K562 (cell line): ENCODE data around the gene STPG4. TPM values are rescaled to one million over a fixed set of nuclear protein-coding genes. Genes with fewer than 3 reads are reported as not detected.

ENCODE experiments used
- ATAC-seq: fragments of 200-7000 bp; cut with Tn5 transposase; 3 replicates; pipeline ENCODE4 v1.9.1; 2020; ENCODE audit warnings: moderate library complexity
- BruUV-seq: library from RNA; stranded (reverse); fragments of 400-500 nt; replicated peaks from 2 replicates; lab custom pipeline; 2021; lab: Mats Ljungman, UMichigan
- CTCF ChIA-PET: fragments of 300-600 bp; formaldehyde crosslinking; extraction: SDS; loops from one replicate; lab custom pipeline; 2021; ENCODE audit warnings: low intra/inter-chr PET ratio; lab: Yijun Ruan, JAX
- POLR2A ChIA-PET: fragments of 300-600, 350-650 bp; sonication (Branson Sonifier 250); formaldehyde crosslinking; extraction: SDS; loops from one replicate; lab custom pipeline; 2021; ENCODE audit warnings: antibody characterized with exemption, inconsistent platforms; lab: Yijun Ruan, JAX
- DNase-seq, 4 experiments: peaks; one replicate each; pipeline versions ENCODE4 v3.0.0 to v3.0.0-alpha.2; 2011 to 2018; ENCODE audit warnings: low spot score in 3 of 4, mixed read lengths in 3 of 4; ENCODE audit errors: extremely low read depth in 1 of 4
- FAIRE-seq: peaks from 2 replicates; lab custom pipeline; 2011; peaks lifted over from hg19 to GRCh38; lab: Jason Lieb, UNC
- H2AFZ ChIP-seq: 2 replicates; pipeline ENCODE4 v1.6.0; 2011; ENCODE audit warnings: low read depth, low read length, control low read depth, inconsistent platforms
- H3K27ac ChIP-seq: fragments of 200-600 bp; 3 replicates; pipeline ENCODE4 v1.8.0; 2011; ENCODE audit warnings: low read depth, mild to moderate bottlenecking, control low read depth, inconsistent platforms, low read length, moderate library complexity, mixed read lengths; ENCODE audit errors: extremely low read depth
- H3K27me3 ChIP-seq, 2 experiments: fragments of 300-600 bp in 1 of 2; 2 replicates in 1 of 2; 3 replicates in 1 of 2; pipeline versions ENCODE4 v1.6.0 to v1.8.0; 2011; ENCODE audit warnings: inconsistent platforms in 2 of 2, low read length in 2 of 2, mild to moderate bottlenecking in 1 of 2, mixed read lengths in 1 of 2, moderate library complexity in 1 of 2; ENCODE audit not compliant: control insufficient read depth in 2 of 2, insufficient read depth in 2 of 2
- H3K36me3 ChIP-seq: fragments of 300-600 bp; 3 replicates; pipeline ENCODE4 v1.8.0; 2011; ENCODE audit warnings: mild to moderate bottlenecking, low read length, inconsistent platforms; ENCODE audit not compliant: control insufficient read depth, insufficient read depth
- H3K4me1 ChIP-seq, 2 experiments: fragments of 200-600 bp in 1 of 2; replicated peaks in 1 of 2; 2 replicates in 1 of 2; 3 replicates in 1 of 2; pipeline versions ENCODE4 v1.5.1 to v1.8.0; 2011; ENCODE audit warnings: inconsistent platforms in 2 of 2, low read length in 2 of 2, mild to moderate bottlenecking in 1 of 2, mixed read lengths in 1 of 2, moderate library complexity in 1 of 2; ENCODE audit not compliant: control insufficient read depth in 2 of 2, insufficient read depth in 2 of 2
- H3K4me2 ChIP-seq: 2 replicates; pipeline ENCODE4 v1.6.1; 2011; ENCODE audit warnings: low read length, control low read depth, inconsistent platforms, mixed read lengths; ENCODE audit not compliant: insufficient read depth
- H3K4me3 ChIP-seq: fragments of 200-600 bp; sonication (generic), shearing (Covaris generic); 2 replicates; pipeline ENCODE4 v1.5.1; 2016; ENCODE audit warnings: control low read depth, inconsistent platforms
- H3K79me2 ChIP-seq: fragments of 200-600 bp; 3 replicates; pipeline ENCODE4 v1.8.0; 2011; ENCODE audit warnings: low read length, inconsistent platforms; ENCODE audit not compliant: control insufficient read depth, insufficient read depth
- H3K9ac ChIP-seq, 2 experiments: 2 replicates each; pipeline versions ENCODE4 v1.6.0 to v1.6.1; 2011; ENCODE audit warnings: low read depth in 2 of 2, low read length in 2 of 2, control low read depth in 1 of 2, inconsistent platforms in 1 of 2, mild to moderate bottlenecking in 1 of 2, mixed read lengths in 1 of 2; ENCODE audit not compliant: insufficient read depth in 1 of 2
- H3K9me1 ChIP-seq: one replicate; pipeline ENCODE4 v1.6.0; 2011; ENCODE audit warnings: inconsistent platforms, mild to moderate bottlenecking, low read length, moderate library complexity; ENCODE audit not compliant: control insufficient read depth, insufficient read depth
- H3K9me3 ChIP-seq: replicated peaks from 2 replicates; pipeline ENCODE4 v1.5.1; 2011; ENCODE audit warnings: low read depth, low read length, inconsistent platforms; ENCODE audit not compliant: control insufficient read depth, insufficient read depth
- H4K20me1 ChIP-seq: replicated peaks from 2 replicates; pipeline ENCODE4 v1.6.1; 2011; ENCODE audit warnings: low read length, inconsistent platforms, mixed read lengths; ENCODE audit not compliant: control insufficient read depth, insufficient read depth
- ADNP ChIP-seq: fragments of 200-800 bp; sonication (Bioruptor generic); IDR thresholded peaks from 2 replicates; pipeline ENCODE4 v1.6.1; 2016; ENCODE audit warnings: missing genetic modification characterization, missing compliant biosample characterization
- CBFB ChIP-seq: sonication (generic); formaldehyde crosslinking; IDR thresholded peaks from 2 replicates; pipeline ENCODE4 v1.4.0; 2020; ENCODE audit warnings: mild to moderate bottlenecking, missing genetic modification reagents
- GTF3C2 ChIP-seq: IDR thresholded peaks from 3 replicates; pipeline ENCODE4 v1.6.1; 2011; ENCODE audit warnings: borderline replicate concordance, mild to moderate bottlenecking, moderate library complexity; ENCODE audit not compliant: insufficient read length; ENCODE audit errors: extremely low read depth
- LCOR ChIP-seq: sonication (generic); formaldehyde crosslinking; IDR thresholded peaks from 2 replicates; pipeline ENCODE4 v1.8.0; 2022; ENCODE audit warnings: mild to moderate bottlenecking, missing genetic modification reagents
- NFE2 ChIP-seq: IDR thresholded peaks from 2 replicates; pipeline ENCODE4 v1.6.1; 2014; ENCODE audit warnings: antibody characterized with exemption, low read depth
- SP1 ChIP-seq: sonication (generic); formaldehyde crosslinking; IDR thresholded peaks from 2 replicates; pipeline ENCODE4 v1.8.1; 2022; ENCODE audit warnings: mild to moderate bottlenecking, missing genetic modification reagents
- ZNF133 ChIP-seq: fragments of 250-450 bp; sonication (Bioruptor Pico); IDR thresholded peaks from 2 replicates; pipeline ENCODE4 v1.4.0; 2020; ENCODE audit warnings: mild to moderate bottlenecking
- ZNF41 ChIP-seq: fragments of 250-450 bp; sonication (Bioruptor Pico); conservative IDR thresholded peaks from 2 replicates; pipeline ENCODE4 v1.4.0; 2020; ENCODE audit warnings: mild to moderate bottlenecking
- ZNF436 ChIP-seq: fragments of 250-450, 450-650 bp; sonication (Bioruptor Pico); formaldehyde crosslinking; IDR thresholded peaks from 2 replicates; pipeline ENCODE4 v1.7.0; 2020; ENCODE audit warnings: mild to moderate bottlenecking
- WGBS: fragments of 100-300 bp; shearing (Covaris generic); methylation state at CpG from one replicate; pipeline ENCODE4 v1.1.6; 2016; ENCODE audit warnings: low coverage, mixed read lengths; ENCODE audit not compliant: insufficient coverage; ENCODE audit errors: missing lambda C conversion rate; 5-methylcytosine and 5-hydroxymethylcytosine counted together
- in situ Hi-C: fragments of 300-500 bp; cut with MboI; formaldehyde crosslinking; loops from 4 replicates; pipeline ENCODE4 v1.15.0; 2018; ENCODE audit warnings: inconsistent platforms, mixed read lengths
- intact Hi-C: fragments of 100-400 bp; cut with micrococcal nuclease; formaldehyde crosslinking; loops from 2 replicates; pipeline ENCODE4 v1.14.2; 2022
- polyA plus RNA-seq, 8 experiments: library from polyadenylated mRNA; depleted of rRNA in 4 of 8; stranded (reverse) in 5 of 8; unstranded in 3 of 8; fragments of >200 nt; fragmentation: Nextera tagmentation in 2 of 8; fragmentation: Illumina TruSeq in 1 of 8; extraction: Ambion mirVana in 2 of 8; extraction: Trizol in 1 of 8; gene quantifications; 2 replicates each; pipeline versions ENCODE4 v1.2.1 to v1.2.3, GENCODE V29; 2011 to 2014; ENCODE audit warnings: inconsistent platforms in 1 of 8, missing spikeins in 1 of 8
- total RNA-seq, 7 experiments: library from RNA; depleted of rRNA in 6 of 7; stranded (reverse); fragments of >200 nt in 6 of 7; fragmentation: Illumina TruSeq in 2 of 7; extraction: Trizol in 2 of 7; gene quantifications; 2 replicates each; pipeline versions ENCODE4 v1.2.1 to v1.2.3, GENCODE V29; 2011 to 2021; ENCODE audit warnings: low replicate concordance in 1 of 7

The STPG4 gene
- total and polyA plus RNA-seq, 9 of the 15 experiments (the other 6 are each of a cell fraction or from before 2014, with no cell fraction given), result 0.10 to 0.68 (median 0.22) TPM; not detected in 6

- TF ChIP-seq CBFB (CRISPR knock-in tag), result no peak
- TF ChIP-seq GTF3C2, result no peak
These were observed 79.0 kb downstream of the STPG4 start (continued) for GRCh38 chr2:47076126-47076506.

GRCh38 chr2:47075361-47076125 is 79.6 kb downstream of the STPG4 start:
- FAIRE-seq (no peak), DNase-seq (no peak), ATAC-seq (no peak)
- Histone ChIP-seq H3K27ac (no peak overlapping the region), H3K4me2 (no peak overlapping the region), H3K27me3 (no peaks in the 10 kb centered on the region), H2AFZ (no peak overlapping the region), H3K4me1 (peaks cover 11 to 27% of the 10 kb centered on the region in 2 experiments), H3K9me3 (no peaks in the 10 kb centered on the region), H4K20me1 (peaks cover 30% of the 10 kb centered on the region), H3K79me2 (no peaks in the 10 kb centered on the region), H3K9me1 (no peaks in the 10 kb centered on the region), H3K9ac (no peak overlapping the region; a peak in 1 of 4 replicates), H3K36me3 (no peaks in the 10 kb centered on the region), H3K4me3 (no peak overlapping the region)
- in situ Hi-C loops, result no loop called here
- intact Hi-C loops, result no loop called here
- CTCF ChIA-PET, result no interaction called here
- 39% methylated on average over 6 of the region's 6 CpGs for WGBS
- TF ChIP-seq ZNF133 (no peak), ZNF436 (CRISPR knock-in tag) (no peak), NFE2 (peak; percentile 18; the same call in 1 of the 2 replicates), ADNP (tag) (no peak), SP1 (CRISPR knock-in tag) (no peak), LCOR (CRISPR knock-in tag) (no peak), ZNF41 (CRISPR knock-in tag) (no peak)
- POLR2A ChIA-PET, result interaction anchor here (0.8 to 1.3 kb wide), 2 partner anchors 14 to 198 kb away, joined by 4 read pairs; no protein-coding TSS in a partner anchor
- no TSS peak for BruUV-seq
